Stimulated activated CD8-positive, alpha-beta memory T cell treated with anti-CD3 and anti-CD28 coated beads, Interleukin-12 subunit alpha, Interleukin-12 subunit beta, amount 100 ng/mL, for 24 hours (primary cell): ENCODE results near the gene TMPRSS4.

Experiments used
- DNase-seq: peaks from one replicate; pipeline ENCODE4 v3.0.0-alpha.2; 2020; ENCODE audit errors: extremely low read depth

The TMPRSS4 gene

DNA sequence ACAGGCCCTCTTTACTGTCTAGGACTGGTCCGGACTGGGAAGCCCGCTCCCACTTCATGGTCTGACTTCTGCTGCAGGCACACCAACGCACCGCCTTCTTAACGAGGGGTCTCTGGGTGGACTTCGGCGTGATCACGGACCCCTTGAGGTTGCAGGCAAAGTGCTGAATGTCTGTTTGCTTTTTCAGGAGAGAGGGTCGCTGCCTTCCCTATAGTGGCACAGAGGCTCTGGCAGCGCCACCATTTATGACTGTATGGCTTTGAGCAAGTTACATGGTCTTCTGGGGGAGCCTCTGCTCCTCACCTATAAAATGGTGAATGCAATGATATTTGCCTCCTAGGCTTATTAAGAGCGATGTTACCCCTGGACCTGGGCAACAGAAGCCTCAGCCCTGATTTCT is 77.1 kb downstream of the TMPRSS4 start:
- no peak for DNase-seq

- DNase-seq, result no peak
Observed at GRCh38 chr11:118154641-118155040, 77.8 kb downstream of the TMPRSS4 start.

DNA sequence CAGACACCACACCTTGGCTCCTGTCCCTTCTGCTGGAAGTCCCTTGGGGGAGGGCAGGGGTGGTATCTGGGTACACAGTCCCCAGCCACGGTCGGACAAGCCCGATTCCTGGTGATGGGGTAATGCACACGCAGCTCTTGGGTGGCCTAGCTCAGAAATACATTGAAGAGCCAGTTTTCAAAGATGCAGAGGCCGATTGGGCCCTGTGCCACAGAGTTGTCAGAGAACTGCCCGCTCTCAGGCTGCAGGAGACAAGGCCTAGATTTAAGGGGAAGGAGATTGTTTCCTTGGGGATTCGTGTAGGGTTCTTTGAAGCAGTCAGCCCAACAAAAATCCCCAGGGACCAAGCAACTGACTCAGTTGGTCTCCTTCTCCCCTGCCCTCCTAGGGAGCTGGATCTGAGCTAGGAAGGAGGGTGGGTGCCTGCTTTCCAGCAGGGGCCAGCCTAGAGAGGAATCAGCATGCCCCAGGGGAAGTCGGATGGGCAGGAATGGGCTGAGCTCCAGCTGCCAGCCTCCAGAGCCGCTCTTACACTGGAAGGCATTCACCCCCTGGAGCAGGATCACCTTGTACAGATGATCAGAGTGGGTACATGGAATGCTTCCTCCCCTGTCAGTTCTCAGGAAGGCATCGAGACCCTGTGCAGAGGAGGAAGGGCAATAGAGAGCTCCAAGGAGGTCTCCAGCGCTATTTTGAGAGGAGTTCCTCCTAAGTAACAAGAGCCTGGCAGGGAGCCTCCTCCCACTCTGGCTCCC is 79.1 kb downstream of the TMPRSS4 start:
- no peak for DNase-seq

DNA sequence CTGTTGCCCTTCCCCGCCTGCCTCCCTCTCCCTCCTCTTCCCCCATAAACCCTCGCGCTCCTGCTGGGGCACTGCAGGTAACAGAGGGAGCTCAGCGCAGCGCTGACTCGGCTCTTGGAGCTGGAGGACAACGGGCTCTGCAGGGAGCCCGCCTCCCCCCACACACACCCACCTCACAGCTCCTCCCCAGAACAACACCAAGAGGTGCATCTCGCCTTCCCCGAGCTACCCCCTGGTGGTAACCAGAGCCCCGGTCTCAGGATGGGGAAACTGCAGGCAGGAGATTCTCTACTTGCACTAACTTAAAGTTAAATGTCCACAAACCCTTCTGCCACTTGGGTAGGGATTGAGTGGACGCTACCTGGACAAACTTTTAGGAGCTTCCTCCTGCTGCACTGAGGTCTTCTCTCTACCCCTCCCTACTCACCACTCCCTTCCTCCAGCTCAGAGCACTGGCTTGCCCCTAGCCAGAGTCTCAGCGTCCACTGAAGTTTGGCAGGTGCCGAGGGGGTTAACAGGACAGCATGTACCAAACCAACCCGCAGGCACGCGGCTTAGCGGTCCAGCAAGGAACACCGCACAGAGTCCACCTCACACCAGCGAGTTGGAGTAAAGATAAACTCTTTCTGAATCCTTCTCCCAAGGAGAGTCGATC is 79.8 kb downstream of the TMPRSS4 start:
- no peak for DNase-seq

- DNase-seq, result no peak
Observed at GRCh38 chr11:118157186-118157895, 80.5 kb downstream of the TMPRSS4 start.

GRCh38 chr11:118161786-118162185 is 84.9 kb downstream of the TMPRSS4 start:
- no peak for DNase-seq

- no peak for DNase-seq
Observed at GRCh38 chr11:118162846-118163245, 86.0 kb downstream of the TMPRSS4 start.

- DNase-seq, result no peak
Observed at GRCh38 chr11:118163494-118163893, 86.6 kb downstream of the TMPRSS4 start.

GRCh38 chr11:118164885-118165284 is 88.0 kb downstream of the TMPRSS4 start:
- DNase-seq, result no peak

GRCh38 chr11:118166641-118167040 is 89.8 kb downstream of the TMPRSS4 start:
- no peak for DNase-seq

GRCh38 chr11:118167253-118167652 is 90.4 kb downstream of the TMPRSS4 start:
- no peak for DNase-seq

DNA sequence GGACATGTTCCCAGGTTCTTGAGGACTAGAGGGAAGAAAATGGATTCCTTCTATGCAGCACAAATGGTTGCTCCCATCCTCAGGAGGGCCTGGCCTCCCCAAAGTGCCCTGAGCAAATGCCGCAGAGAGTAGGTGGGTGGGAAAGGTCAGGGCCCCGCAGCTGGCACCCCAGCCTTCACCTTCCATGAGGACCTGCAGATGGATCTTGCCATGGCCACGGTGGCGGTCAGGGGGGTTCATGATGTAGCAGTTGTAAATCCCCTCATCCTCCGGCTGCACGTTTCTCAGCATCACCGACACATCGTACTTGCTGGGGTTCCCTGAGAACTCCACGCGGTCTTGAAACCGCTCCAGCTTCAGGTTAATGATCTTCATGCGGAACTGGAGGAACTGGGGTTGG is 91.0 kb downstream of the TMPRSS4 start:
- no peak for DNase-seq

GRCh38 chr11:118168316-118168715 is 91.4 kb downstream of the TMPRSS4 start:
- no peak for DNase-seq

DNA sequence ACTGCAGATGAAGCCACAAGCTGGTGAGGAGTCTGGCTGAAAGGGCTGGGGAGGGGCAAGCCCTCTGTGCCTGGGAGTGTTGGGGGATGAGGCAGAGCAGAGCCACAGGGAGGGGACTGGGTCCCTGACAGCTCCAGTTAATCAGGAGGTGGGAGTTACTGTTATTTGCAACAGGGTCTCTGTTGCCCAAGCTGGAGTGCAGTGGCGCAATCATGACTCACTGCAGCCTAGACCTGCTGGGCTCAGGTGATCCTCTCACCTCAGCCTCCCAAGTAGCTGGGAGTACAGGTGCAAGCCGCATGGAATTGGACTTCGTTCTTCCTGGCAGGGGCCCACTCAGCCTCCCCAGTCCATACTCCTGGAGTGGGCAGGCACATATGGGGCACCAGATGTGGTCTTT is 91.9 kb downstream of the TMPRSS4 start:
- DNase-seq, result no peak

- no peak for DNase-seq
Observed at GRCh38 chr11:118169300-118170140, 92.6 kb downstream of the TMPRSS4 start.

GRCh38 chr11:118170231-118170630 is 93.4 kb downstream of the TMPRSS4 start:
- no peak for DNase-seq

DNA sequence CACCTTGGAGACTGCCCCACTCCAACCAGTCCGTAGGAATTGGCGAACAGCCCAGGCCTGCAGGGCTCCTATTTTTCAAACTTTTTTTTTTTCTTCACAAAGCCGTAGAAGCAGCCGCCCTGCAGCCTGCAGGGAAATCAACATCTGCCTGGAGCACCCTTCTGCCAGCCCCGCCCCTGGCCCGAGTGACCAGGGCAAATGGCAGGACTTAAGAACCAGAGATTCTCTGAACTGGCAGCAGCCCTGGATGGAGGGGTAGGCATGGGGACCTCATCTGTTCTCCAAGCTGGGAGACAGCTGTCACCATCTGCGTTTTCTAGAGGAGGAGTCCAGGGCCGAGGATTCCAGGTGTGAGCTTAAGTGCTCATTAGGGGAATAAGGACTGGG is 94.0 kb downstream of the TMPRSS4 start:
- no peak for DNase-seq
